ENCODE data around the gene ADAD2. TPM values are rescaled to one million over a fixed set of nuclear protein-coding genes. Genes with fewer than 3 reads are reported as not detected.

Gene ADAD2
- total and polyA plus RNA-seq, 10 of the 15 experiments (the other 5 are each of a cell fraction or from before 2014, with no cell fraction given) = 0.44 to 0.68 (median 0.51) TPM; not detected in 7

DNA sequence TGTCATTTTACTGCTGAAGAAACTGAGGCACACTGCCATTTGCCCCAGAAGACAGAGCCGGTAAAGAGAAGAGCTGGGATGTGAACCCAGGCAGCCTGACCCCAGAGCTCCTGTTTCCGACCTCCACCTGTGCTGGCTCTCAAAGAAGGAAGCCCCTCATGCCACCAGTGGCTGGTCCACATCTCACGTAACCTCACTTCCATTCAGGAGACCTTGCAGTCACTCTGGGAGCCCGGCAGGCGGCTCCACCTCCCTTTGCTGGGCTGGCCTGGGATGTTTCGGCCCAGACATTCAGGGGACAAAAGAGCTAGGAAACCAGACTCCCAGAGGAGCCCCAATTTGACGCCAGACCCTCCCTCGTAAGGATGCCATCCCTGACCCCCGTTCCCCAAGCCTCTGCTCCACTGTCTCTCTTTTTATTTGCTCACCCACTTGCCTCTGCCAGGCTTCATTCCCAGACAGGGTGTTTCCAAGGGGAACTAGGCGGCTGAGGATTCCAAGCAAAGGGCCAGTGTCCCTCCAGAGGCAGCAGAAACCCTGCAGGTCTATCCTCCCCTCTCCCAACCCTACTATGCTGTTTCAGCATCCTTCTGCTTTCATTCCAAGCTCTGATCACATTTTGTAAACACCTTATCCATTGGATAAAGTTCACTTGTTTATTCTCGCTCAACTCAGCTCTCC lies 6.9 kb upstream of the ADAD2 start (continued):
- no peak for TF ChIP-seq BHLHE40 (IDR thresholded peaks at IDR 0.05; ENCODE audit: borderline replicate concordance in 1 of 2, low read depth in 2 of 2, low read length in 1 of 2)
- TF ChIP-seq IRF4 (IDR thresholded peaks at IDR 0.05; ENCODE audit: low read depth, low read length) = no peak
- TF ChIP-seq ZBED1 (IDR thresholded peaks at IDR 0.05; ENCODE audit: borderline replicate concordance) = no peak
- no peak for TF ChIP-seq RFX5 (IDR thresholded peaks at IDR 0.05; ENCODE audit: low read depth, low read length)

DNA sequence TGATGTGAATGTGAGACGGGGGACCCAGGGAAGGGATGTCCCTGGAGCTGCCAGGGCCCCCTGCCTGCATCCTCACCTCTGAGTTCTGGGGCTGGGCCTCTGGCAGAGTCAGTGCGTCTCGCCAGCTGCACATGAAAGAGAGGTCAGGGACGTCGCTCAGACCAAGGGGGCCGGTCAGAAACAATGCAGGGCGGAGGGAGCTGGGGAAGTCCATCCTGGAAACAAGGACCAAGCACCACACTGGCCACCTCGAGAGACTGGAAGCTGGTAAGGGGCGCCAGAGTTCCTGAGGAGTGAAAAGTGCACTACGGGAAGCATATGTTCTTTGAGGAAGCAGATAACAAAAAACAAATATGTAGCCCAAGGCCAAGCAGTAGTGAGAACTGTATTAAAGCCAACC lies 6.2 kb upstream of the ADAD2 start:
- ChIA-PET SMC1A (ENCODE audit: uncharacterized antibody, unreplicated experiment) (interaction anchor here (5.2 kb wide), 1 partner anchor 98 kb away, joined by 61 read pairs; no protein-coding TSS in a partner anchor), RAD21 (ENCODE audit: unreplicated experiment) (no interaction called here), POLR2A (no interaction called here), CTCF (interaction anchor here (1.2 kb wide), 1 partner anchor 100 kb away, joined by 3 read pairs; no protein-coding TSS in a partner anchor)
- Histone ChIP-seq H3K36me3 (ENCODE audit: control insufficient read depth in 2 of 2, insufficient read depth in 2 of 2, low read length in 1 of 2) (peaks cover 0 to 13% of the 10 kb centered on the region in 2 experiments; a peak in 3 of 4 replicates), H3K79me2 (ENCODE audit: control insufficient read depth, insufficient read depth, low read length) (peaks cover 17% of the 10 kb centered on the region), H2AFZ (ENCODE audit: control insufficient read depth, low read depth, low read length) (no peak overlapping the region), H3K27me3 (replicated peaks in 1 of 2; ENCODE audit: control insufficient read depth in 2 of 2, insufficient read depth in 2 of 2, low read length in 1 of 2) (no peaks in the 10 kb centered on the region), H3K4me1 (ENCODE audit: control insufficient read depth, insufficient read depth, low read length) (no peaks in the 10 kb centered on the region), H3K4me3 (no peak overlapping the region), H3K9me3 (replicated peaks; ENCODE audit: control insufficient read depth, insufficient read depth, low read length) (no peaks in the 10 kb centered on the region), H4K20me1 (ENCODE audit: control insufficient read depth, insufficient read depth) (no peaks in the 10 kb centered on the region), H3K4me2 (ENCODE audit: control insufficient read depth, insufficient read depth) (no peak overlapping the region), H3K27ac (ENCODE audit: control insufficient read depth, insufficient read depth) (no peak overlapping the region), H3K9ac (ENCODE audit: control insufficient read depth, insufficient read depth, low read length) (no peak overlapping the region)
- BruUV-seq (replicated peaks) = no TSS peak
- FAIRE-seq (no peak), ATAC-seq (no peak), DNase-seq (ENCODE audit: low read depth, low spot score) (no peak)
- TF ChIP-seq IRF4 (IDR thresholded peaks at IDR 0.05; ENCODE audit: low read depth, low read length) = no peak
- TF ChIP-seq, protein P1, sequence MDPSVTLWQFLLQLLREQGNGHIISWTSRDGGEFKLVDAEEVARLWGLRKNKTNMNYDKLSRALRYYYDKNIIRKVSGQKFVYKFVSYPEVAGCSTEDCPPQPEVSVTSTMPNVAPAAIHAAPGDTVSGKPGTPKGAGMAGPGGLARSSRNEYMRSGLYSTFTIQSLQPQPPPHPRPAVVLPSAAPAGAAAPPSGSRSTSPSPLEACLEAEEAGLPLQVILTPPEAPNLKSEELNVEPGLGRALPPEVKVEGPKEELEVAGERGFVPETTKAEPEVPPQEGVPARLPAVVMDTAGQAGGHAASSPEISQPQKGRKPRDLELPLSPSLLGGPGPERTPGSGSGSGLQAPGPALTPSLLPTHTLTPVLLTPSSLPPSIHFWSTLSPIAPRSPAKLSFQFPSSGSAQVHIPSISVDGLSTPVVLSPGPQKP (IDR thresholded peaks at IDR 0.05; ENCODE audit: low read depth, low read length) = no peak
- TF ChIP-seq, protein P2, sequence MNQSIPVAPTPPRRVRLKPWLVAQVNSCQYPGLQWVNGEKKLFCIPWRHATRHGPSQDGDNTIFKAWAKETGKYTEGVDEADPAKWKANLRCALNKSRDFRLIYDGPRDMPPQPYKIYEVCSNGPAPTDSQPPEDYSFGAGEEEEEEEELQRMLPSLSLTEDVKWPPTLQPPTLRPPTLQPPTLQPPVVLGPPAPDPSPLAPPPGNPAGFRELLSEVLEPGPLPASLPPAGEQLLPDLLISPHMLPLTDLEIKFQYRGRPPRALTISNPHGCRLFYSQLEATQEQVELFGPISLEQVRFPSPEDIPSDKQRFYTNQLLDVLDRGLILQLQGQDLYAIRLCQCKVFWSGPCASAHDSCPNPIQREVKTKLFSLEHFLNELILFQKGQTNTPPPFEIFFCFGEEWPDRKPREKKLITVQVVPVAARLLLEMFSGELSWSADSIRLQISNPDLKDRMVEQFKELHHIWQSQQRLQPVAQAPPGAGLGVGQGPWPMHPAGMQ (IDR thresholded peaks at IDR 0.05; ENCODE audit: borderline replicate concordance) = no peak
- 92% methylated on average over 10 of the region's 10 CpGs for WGBS (ENCODE audit: insufficient coverage, insufficient replicate concordance, low lambda C conversion rate, missing lambda C conversion rate)
- in situ Hi-C loops (cut with MboI) = loop anchor here (5.0 kb wide), 2 partner anchors 97 to 227 kb away; no protein-coding TSS in a partner anchor
- intact Hi-C loops (cut with micrococcal nuclease; ENCODE audit: unreplicated experiment) = loop anchor here (5.0 kb wide), 1 partner anchor 227 kb away; no protein-coding TSS in a partner anchor

All from GM12878 (cell line).